Tibial nerve (tissue), 3 donors: ENCODE data around the gene TTLL1.

Experiments
- POLR2A ChIP-seq, 2 donors: fragments of 450-650 bp; IDR thresholded peaks; one replicate each; pipeline ENCODE4 v1.6.1; 2017; ENCODE audit warnings: antibody characterized with exemption in 2 of 2, mild to moderate bottlenecking in 2 of 2, moderate library complexity in 2 of 2
- TF ChIP-seq, protein P1 (sequence below), 5 experiments: fragments of 200-600 bp in 3 of 5; fragments of 450-650 bp in 2 of 5; sonication (generic) in 3 of 5; IDR thresholded peaks; one replicate each; pipeline ENCODE4 v1.5.1; 2016 to 2019; ENCODE audit warnings: antibody characterized with exemption in 5 of 5, mild to moderate bottlenecking in 3 of 5, moderate library complexity in 2 of 5

DNA sequence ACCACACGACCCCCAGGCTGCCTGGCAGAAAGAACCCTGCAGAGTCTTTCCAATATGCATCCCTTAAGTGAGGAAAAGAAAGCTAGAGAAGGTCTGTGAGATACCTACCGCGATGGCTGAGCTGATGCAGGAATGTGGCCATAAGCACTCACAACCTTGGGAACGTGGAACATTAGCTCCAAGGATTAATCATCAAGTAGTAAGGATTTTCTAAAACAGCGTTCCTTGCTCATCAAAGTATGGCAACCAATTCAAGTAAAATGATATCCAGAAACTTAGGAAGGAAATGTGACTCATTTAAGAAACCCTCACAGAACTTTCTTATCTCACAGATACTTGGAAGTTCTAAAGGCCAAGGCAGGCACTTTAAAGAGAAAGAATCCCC lies 87.0 kb downstream of the TTLL1 start:
- TF ChIP-seq, protein P1, sequence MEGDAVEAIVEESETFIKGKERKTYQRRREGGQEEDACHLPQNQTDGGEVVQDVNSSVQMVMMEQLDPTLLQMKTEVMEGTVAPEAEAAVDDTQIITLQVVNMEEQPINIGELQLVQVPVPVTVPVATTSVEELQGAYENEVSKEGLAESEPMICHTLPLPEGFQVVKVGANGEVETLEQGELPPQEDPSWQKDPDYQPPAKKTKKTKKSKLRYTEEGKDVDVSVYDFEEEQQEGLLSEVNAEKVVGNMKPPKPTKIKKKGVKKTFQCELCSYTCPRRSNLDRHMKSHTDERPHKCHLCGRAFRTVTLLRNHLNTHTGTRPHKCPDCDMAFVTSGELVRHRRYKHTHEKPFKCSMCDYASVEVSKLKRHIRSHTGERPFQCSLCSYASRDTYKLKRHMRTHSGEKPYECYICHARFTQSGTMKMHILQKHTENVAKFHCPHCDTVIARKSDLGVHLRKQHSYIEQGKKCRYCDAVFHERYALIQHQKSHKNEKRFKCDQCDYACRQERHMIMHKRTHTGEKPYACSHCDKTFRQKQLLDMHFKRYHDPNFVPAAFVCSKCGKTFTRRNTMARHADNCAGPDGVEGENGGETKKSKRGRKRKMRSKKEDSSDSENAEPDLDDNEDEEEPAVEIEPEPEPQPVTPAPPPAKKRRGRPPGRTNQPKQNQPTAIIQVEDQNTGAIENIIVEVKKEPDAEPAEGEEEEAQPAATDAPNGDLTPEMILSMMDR (IDR thresholded peaks at IDR 0.05): no peak
- no peak for TF ChIP-seq POLR2A (IDR thresholded peaks at IDR 0.05)
